WTC11 (cell line): ENCODE data around the gene ARCN1. TPM values are rescaled to one million over a fixed set of nuclear protein-coding genes. Genes with fewer than 3 reads are reported as not detected.

Experiments used
- ATAC-seq: fragments of 200-7000 bp; cut with Tn5 transposase; 2 replicates; pipeline ENCODE4 v1.10.0; 2021; ENCODE audit warnings: mild to moderate bottlenecking, moderate library complexity
- CTCF ChIA-PET: fragments of 300-600 bp; sonication (Branson Sonifier 250); formaldehyde crosslinking; loops from one replicate; lab custom pipeline; 2021; ENCODE audit warnings: antibody characterized with exemption; lab: Charles Lee
- POLR2A ChIA-PET: fragments of 350-600 bp; sonication (Branson Sonifier 250); formaldehyde crosslinking; loops from one replicate; lab custom pipeline; 2021; ENCODE audit warnings: antibody characterized with exemption; lab: Charles Lee
- DNase-seq: peaks from one replicate; pipeline ENCODE4 v3.0.0; 2021; ENCODE audit warnings: low spot score
- H3K27ac Mint-ChIP-seq: 2 replicates; pipeline ENCODE4 v1.8.0; 2021; ENCODE audit warnings: mixed read lengths
- H3K27me3 Mint-ChIP-seq: 2 replicates; pipeline ENCODE4 v1.8.0; 2021; ENCODE audit warnings: low read depth, mild to moderate bottlenecking, moderate library complexity, mixed read lengths
- H3K36me3 Mint-ChIP-seq: 2 replicates; pipeline ENCODE4 v1.8.0; 2021; ENCODE audit warnings: mixed read lengths
- H3K4me1 Mint-ChIP-seq: 2 replicates; pipeline ENCODE4 v1.8.0; 2022; ENCODE audit warnings: mixed read lengths
- H3K4me3 Mint-ChIP-seq: 2 replicates; pipeline ENCODE4 v1.8.0; 2021; ENCODE audit warnings: mild to moderate bottlenecking, moderate library complexity, mixed read lengths
- H3K9me3 Mint-ChIP-seq: 2 replicates; pipeline ENCODE4 v1.8.0; 2021; ENCODE audit warnings: mixed read lengths
- CBFB ChIP-seq: sonication (generic); formaldehyde crosslinking; IDR thresholded peaks from 2 replicates; pipeline ENCODE4 v1.8.1; 2022; ENCODE audit warnings: mild to moderate bottlenecking, low read depth, missing genetic modification reagents
- CREB1 ChIP-seq: sonication (generic); formaldehyde crosslinking; IDR thresholded peaks from 2 replicates; pipeline ENCODE4 v1.8.0; 2023; ENCODE audit warnings: mild to moderate bottlenecking, missing genetic modification reagents
- HMGA2 ChIP-seq: fragments of 250-450 bp; sonication (Bioruptor Pico); IDR thresholded peaks from 2 replicates; pipeline ENCODE4 v1.4.0; 2021; ENCODE audit warnings: mild to moderate bottlenecking, moderate library complexity
- IRF2 ChIP-seq: sonication (generic); formaldehyde crosslinking; IDR thresholded peaks from 2 replicates; pipeline ENCODE4 v1.8.0; 2022; ENCODE audit warnings: low read depth, missing genetic modification reagents, borderline replicate concordance
- NR1H2 ChIP-seq: sonication (generic); formaldehyde crosslinking; IDR thresholded peaks from 2 replicates; pipeline ENCODE4 v1.9.0; 2021; ENCODE audit warnings: mild to moderate bottlenecking, moderate library complexity, missing genetic modification reagents
- NR2C2 ChIP-seq: sonication (generic); formaldehyde crosslinking; IDR thresholded peaks from 2 replicates; pipeline ENCODE4 v1.8.0; 2022; ENCODE audit warnings: mild to moderate bottlenecking, missing genetic modification reagents
- NR3C1 ChIP-seq: sonication (generic); formaldehyde crosslinking; conservative IDR thresholded peaks from 2 replicates; pipeline ENCODE4 v1.8.1; 2023; ENCODE audit warnings: low read depth, mild to moderate bottlenecking, missing genetic modification reagents
- OVOL2 ChIP-seq: fragments of 250-450 bp; sonication (Bioruptor Pico); IDR thresholded peaks from 2 replicates; pipeline ENCODE4 v1.9.0; 2021; ENCODE audit warnings: mild to moderate bottlenecking, borderline replicate concordance
- SMAD4 ChIP-seq: sonication (generic); formaldehyde crosslinking; IDR thresholded peaks from 2 replicates; pipeline ENCODE4 v1.8.0; 2022; ENCODE audit warnings: mild to moderate bottlenecking, missing genetic modification reagents
- ZNF219 ChIP-seq: sonication (generic); formaldehyde crosslinking; IDR thresholded peaks from 2 replicates; pipeline ENCODE4 v1.8.0; 2023; ENCODE audit warnings: missing genetic modification reagents, mild to moderate bottlenecking, borderline replicate concordance
- ZNF317 ChIP-seq: sonication (generic); formaldehyde crosslinking; IDR thresholded peaks from 2 replicates; pipeline ENCODE4 v1.8.1; 2023; ENCODE audit warnings: low read depth, mild to moderate bottlenecking, moderate library complexity, missing genetic modification reagents, borderline replicate concordance
- ZNF396 ChIP-seq: fragments of 250-450 bp; sonication (Bioruptor Pico); IDR thresholded peaks from 2 replicates; pipeline ENCODE4 v1.8.0; 2021; ENCODE audit warnings: mild to moderate bottlenecking, moderate library complexity, borderline replicate concordance
- total RNA-seq: library from RNA; stranded (reverse); gene quantifications from 3 replicates; pipeline ENCODE4 v1.2.3, GENCODE V29; 2021
- TF ChIP-seq, protein P1 (sequence below): sonication (generic); formaldehyde crosslinking; IDR thresholded peaks from 2 replicates; pipeline ENCODE4 v1.8.0; 2023; ENCODE audit warnings: missing genetic modification reagents, mild to moderate bottlenecking, borderline replicate concordance
- TF ChIP-seq, protein P2 (sequence below): fragments of 250-450 bp; sonication (Bioruptor Pico); IDR thresholded peaks from 2 replicates; pipeline ENCODE4 v1.9.0; 2021; ENCODE audit warnings: moderate library complexity, mild to moderate bottlenecking, inconsistent platforms, borderline replicate concordance
- TF ChIP-seq, protein P3 (sequence below): sonication (generic); formaldehyde crosslinking; IDR thresholded peaks from 2 replicates; pipeline ENCODE4 v1.8.0; 2022; ENCODE audit warnings: missing genetic modification reagents
- TF ChIP-seq, protein P4 (sequence below): sonication (generic); formaldehyde crosslinking; IDR thresholded peaks from 2 replicates; pipeline ENCODE4 v1.8.1; 2022; ENCODE audit warnings: mild to moderate bottlenecking, missing genetic modification reagents, moderate library complexity, borderline replicate concordance
- TF ChIP-seq, protein P5 (sequence below): sonication (generic); formaldehyde crosslinking; IDR thresholded peaks from 2 replicates; pipeline ENCODE4 v1.8.1; 2023; ENCODE audit warnings: mild to moderate bottlenecking, moderate library complexity, missing genetic modification reagents

ARCN1 gene
- total RNA-seq, 1 experiment from 2014 or later: 154 TPM

DNA sequence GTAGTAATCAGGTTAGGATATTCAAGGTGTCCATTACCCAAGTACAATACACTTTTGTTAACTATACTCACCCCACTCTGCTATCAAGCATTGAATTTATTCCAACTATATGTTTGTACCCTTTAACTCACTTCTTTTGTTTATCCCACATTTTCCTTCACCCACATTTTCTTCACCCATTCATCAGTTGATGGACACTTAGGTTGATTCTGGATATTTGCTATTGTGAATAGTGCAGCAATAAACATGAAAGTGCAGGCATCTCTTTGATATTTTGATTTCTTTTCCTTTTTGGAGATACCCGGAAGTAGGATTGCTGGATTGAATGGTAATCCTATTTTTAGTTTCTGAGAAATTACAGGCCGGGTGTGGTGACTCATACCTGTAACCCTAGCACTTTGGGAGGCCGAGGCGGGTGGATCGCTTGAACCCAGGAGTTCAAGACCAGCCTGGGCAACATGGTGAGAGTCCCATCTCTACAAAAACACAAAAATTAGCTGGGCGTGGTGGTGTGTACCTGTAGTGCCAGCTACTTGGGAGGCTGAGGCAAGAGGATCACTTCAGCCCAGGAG, 34.7 kb upstream of the ARCN1 start:
- Mint-ChIP-seq H3K9me3 (0 out of 2 replicates have a peak, but pooled peaks cover 6% of the 10 kb centered on the region), H3K4me1 (no peaks in the 10 kb centered on the region), H3K36me3 (peaks cover 8% of the 10 kb centered on the region), H3K27me3 (no peaks in the 10 kb centered on the region), H3K27ac (no peak overlapping the region), H3K4me3 (no peak overlapping the region)
- ATAC-seq: no peak
- no peak for DNase-seq
- ChIA-PET CTCF (no interaction called here), POLR2A (no interaction called here)
- TF ChIP-seq ZNF396 (CRISPR knock-in tag) (no peak), HMGA2 (CRISPR knock-in tag) (no peak), IRF2 (no peak), NR2C2 (CRISPR knock-in tag) (no peak), ZNF219 (CRISPR knock-in tag) (no peak), NR1H2 (CRISPR knock-in tag) (no peak), SMAD4 (CRISPR knock-in tag) (no peak), NR3C1 (CRISPR knock-in tag) (no peak), OVOL2 (no peak), CREB1 (CRISPR knock-in tag) (no peak), ZNF317 (CRISPR knock-in tag) (no peak), CBFB (CRISPR knock-in tag) (no peak)
- TF ChIP-seq, protein P1, sequence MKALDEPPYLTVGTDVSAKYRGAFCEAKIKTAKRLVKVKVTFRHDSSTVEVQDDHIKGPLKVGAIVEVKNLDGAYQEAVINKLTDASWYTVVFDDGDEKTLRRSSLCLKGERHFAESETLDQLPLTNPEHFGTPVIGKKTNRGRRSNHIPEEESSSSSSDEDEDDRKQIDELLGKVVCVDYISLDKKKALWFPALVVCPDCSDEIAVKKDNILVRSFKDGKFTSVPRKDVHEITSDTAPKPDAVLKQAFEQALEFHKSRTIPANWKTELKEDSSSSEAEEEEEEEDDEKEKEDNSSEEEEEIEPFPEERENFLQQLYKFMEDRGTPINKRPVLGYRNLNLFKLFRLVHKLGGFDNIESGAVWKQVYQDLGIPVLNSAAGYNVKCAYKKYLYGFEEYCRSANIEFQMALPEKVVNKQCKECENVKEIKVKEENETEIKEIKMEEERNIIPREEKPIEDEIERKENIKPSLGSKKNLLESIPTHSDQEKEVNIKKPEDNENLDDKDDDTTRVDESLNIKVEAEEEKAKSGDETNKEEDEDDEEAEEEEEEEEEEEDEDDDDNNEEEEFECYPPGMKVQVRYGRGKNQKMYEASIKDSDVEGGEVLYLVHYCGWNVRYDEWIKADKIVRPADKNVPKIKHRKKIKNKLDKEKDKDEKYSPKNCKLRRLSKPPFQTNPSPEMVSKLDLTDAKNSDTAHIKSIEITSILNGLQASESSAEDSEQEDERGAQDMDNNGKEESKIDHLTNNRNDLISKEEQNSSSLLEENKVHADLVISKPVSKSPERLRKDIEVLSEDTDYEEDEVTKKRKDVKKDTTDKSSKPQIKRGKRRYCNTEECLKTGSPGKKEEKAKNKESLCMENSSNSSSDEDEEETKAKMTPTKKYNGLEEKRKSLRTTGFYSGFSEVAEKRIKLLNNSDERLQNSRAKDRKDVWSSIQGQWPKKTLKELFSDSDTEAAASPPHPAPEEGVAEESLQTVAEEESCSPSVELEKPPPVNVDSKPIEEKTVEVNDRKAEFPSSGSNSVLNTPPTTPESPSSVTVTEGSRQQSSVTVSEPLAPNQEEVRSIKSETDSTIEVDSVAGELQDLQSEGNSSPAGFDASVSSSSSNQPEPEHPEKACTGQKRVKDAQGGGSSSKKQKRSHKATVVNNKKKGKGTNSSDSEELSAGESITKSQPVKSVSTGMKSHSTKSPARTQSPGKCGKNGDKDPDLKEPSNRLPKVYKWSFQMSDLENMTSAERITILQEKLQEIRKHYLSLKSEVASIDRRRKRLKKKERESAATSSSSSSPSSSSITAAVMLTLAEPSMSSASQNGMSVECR (CRISPR knock-in tag): no peak
- TF ChIP-seq, protein P2, sequence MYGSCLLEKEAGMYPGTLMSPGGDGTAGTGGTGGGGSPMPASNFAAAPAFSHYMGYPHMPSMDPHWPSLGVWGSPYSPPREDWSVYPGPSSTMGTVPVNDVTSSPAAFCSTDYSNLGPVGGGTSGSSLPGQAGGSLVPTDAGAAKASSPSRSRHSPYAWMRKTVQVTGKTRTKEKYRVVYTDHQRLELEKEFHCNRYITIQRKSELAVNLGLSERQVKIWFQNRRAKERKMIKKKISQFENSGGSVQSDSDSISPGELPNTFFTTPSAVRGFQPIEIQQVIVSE (CRISPR knock-in tag): no peak
- TF ChIP-seq, protein P3, sequence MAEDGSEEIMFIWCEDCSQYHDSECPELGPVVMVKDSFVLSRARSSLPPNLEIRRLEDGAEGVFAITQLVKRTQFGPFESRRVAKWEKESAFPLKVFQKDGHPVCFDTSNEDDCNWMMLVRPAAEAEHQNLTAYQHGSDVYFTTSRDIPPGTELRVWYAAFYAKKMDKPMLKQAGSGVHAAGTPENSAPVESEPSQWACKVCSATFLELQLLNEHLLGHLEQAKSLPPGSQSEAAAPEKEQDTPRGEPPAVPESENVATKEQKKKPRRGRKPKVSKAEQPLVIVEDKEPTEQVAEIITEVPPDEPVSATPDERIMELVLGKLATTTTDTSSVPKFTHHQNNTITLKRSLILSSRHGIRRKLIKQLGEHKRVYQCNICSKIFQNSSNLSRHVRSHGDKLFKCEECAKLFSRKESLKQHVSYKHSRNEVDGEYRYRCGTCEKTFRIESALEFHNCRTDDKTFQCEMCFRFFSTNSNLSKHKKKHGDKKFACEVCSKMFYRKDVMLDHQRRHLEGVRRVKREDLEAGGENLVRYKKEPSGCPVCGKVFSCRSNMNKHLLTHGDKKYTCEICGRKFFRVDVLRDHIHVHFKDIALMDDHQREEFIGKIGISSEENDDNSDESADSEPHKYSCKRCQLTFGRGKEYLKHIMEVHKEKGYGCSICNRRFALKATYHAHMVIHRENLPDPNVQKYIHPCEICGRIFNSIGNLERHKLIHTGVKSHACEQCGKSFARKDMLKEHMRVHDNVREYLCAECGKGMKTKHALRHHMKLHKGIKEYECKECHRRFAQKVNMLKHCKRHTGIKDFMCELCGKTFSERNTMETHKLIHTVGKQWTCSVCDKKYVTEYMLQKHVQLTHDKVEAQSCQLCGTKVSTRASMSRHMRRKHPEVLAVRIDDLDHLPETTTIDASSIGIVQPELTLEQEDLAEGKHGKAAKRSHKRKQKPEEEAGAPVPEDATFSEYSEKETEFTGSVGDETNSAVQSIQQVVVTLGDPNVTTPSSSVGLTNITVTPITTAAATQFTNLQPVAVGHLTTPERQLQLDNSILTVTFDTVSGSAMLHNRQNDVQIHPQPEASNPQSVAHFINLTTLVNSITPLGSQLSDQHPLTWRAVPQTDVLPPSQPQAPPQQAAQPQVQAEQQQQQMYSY (CRISPR knock-in tag): no peak
- TF ChIP-seq, protein P4, sequence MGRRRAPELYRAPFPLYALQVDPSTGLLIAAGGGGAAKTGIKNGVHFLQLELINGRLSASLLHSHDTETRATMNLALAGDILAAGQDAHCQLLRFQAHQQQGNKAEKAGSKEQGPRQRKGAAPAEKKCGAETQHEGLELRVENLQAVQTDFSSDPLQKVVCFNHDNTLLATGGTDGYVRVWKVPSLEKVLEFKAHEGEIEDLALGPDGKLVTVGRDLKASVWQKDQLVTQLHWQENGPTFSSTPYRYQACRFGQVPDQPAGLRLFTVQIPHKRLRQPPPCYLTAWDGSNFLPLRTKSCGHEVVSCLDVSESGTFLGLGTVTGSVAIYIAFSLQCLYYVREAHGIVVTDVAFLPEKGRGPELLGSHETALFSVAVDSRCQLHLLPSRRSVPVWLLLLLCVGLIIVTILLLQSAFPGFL (CRISPR knock-in tag): no peak
- TF ChIP-seq, protein P5, sequence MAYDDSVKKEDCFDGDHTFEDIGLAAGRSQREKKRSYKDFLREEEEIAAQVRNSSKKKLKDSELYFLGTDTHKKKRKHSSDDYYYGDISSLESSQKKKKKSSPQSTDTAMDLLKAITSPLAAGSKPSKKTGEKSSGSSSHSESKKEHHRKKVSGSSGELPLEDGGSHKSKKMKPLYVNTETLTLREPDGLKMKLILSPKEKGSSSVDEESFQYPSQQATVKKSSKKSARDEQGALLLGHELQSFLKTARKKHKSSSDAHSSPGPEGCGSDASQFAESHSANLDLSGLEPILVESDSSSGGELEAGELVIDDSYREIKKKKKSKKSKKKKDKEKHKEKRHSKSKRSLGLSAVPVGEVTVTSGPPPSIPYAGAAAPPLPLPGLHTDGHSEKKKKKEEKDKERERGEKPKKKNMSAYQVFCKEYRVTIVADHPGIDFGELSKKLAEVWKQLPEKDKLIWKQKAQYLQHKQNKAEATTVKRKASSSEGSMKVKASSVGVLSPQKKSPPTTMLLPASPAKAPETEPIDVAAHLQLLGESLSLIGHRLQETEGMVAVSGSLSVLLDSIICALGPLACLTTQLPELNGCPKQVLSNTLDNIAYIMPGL (CRISPR knock-in tag): no peak
